ENCODE data around the gene DNAJC15. TPM values are rescaled to one million over a fixed set of nuclear protein-coding genes. Genes with fewer than 3 reads are reported as not detected.

The DNAJC15 gene
- total RNA-seq, 1 experiment from 2014 or later, result 72.2 TPM

DNA sequence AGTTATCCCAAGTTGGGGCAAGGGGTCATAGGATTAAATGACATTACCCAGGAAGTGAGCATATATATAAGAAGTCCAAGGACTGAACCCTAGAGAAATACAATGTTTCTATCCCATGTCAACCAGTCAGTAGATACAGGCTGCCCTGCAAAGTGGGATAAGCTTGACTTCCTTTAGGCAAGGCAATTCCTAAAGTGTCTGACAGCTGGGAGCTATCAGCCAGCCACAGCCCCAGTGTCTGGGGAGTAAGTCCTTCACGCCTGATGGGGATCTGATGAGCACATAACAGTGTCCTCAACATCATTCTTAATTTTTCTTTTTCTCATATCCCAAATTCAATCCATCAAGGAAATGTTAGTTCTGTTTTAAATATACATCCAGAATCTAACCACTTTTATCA lies 54.1 kb downstream of the DNAJC15 start:
- Mint-ChIP-seq H3K27ac (ENCODE audit: unreplicated experiment) (peak overlapping the region; percentile 14), H3K36me3 (ENCODE audit: insufficient read depth, unreplicated experiment) (peaks cover 94% of the 10 kb centered on the region)
- POLR2A ChIA-PET, result no interaction called here

DNA sequence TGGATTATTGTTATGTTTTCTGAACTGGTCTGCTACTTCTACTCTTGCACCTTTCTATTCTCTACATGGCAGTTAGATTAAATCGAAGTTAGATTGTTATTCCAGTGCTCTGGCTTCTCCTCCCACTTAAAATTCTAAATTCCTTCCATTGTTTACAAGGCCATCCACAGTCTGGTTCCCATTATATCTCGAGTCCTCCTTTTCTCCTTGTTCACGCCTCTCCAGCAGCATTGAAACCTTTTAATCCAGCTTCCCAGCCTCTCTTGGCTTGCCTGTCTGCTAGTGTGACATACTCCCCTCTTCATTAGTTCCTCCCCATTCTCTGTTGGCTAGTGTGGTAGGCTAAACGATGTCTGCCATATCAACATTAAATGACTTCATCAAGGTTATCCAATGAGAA lies 54.5 kb downstream of the DNAJC15 start:
- no peaks in the 10 kb centered on the region for H3K27me3 ChIP-seq (replicated peaks; ENCODE audit: control insufficient read depth, insufficient read depth, low read length)
- intact Hi-C loops (cut with micrococcal nuclease; ENCODE audit: unreplicated experiment), result no loop called here
- BruUV-seq (replicated peaks), result no TSS peak
- Mint-ChIP-seq H3K4me1 (ENCODE audit: low read depth, unreplicated experiment) (peaks cover 25% of the 10 kb centered on the region), H3K36me3 (ENCODE audit: insufficient read depth, unreplicated experiment) (peaks cover 93% of the 10 kb centered on the region), H3K27me3 (ENCODE audit: insufficient read depth, unreplicated experiment) (no peaks in the 10 kb centered on the region), H3K27ac (ENCODE audit: unreplicated experiment) (peak overlapping the region; percentile 14), H3K9me3 (ENCODE audit: unreplicated experiment) (no peaks in the 10 kb centered on the region), H3K4me3 (ENCODE audit: unreplicated experiment) (no peak overlapping the region)
- H3K36me3 ChIP-seq (ENCODE audit: control insufficient read depth, insufficient read depth, low read length), result no peaks in the 10 kb centered on the region
- no peak for TF ChIP-seq CTCF (IDR thresholded peaks at IDR 0.05; ENCODE audit: insufficient read depth in 1 of 2, low read depth in 1 of 2, low read length in 1 of 2, severe bottlenecking in 1 of 2, unreplicated experiment in 1 of 2)
- H3K4me1 ChIP-seq, result peaks cover 6% of the 10 kb centered on the region; the same call in 1 of the 2 replicates
- no peaks in the 10 kb centered on the region for H3K9me3 ChIP-seq
- ChIA-PET POLR2A (interaction anchor here (0.9 kb wide), 1 partner anchor 23 kb away, joined by 3 read pairs; no protein-coding TSS in a partner anchor), CTCF (no interaction called here)
- no peak for DNase-seq
- no peak overlapping the region for H3K4me3 ChIP-seq (ENCODE audit: low read depth, low read length)

More for the DNA sequence above, 54.1 kb downstream of the DNAJC15 start:
- no peaks in the 10 kb centered on the region for H3K9me3 Mint-ChIP-seq (ENCODE audit: unreplicated experiment)
- no peaks in the 10 kb centered on the region for H3K27me3 ChIP-seq (replicated peaks; ENCODE audit: control insufficient read depth, insufficient read depth, low read length)
- no peaks in the 10 kb centered on the region for H3K36me3 ChIP-seq (ENCODE audit: control insufficient read depth, insufficient read depth, low read length)
- intact Hi-C loops (cut with micrococcal nuclease; ENCODE audit: unreplicated experiment), result no loop called here
- no TSS peak for BruUV-seq (replicated peaks)
- peaks cover 10% of the 10 kb centered on the region; the same call in 1 of the 2 replicates for H3K4me1 ChIP-seq
- H3K27me3 Mint-ChIP-seq (ENCODE audit: insufficient read depth, unreplicated experiment), result no peaks in the 10 kb centered on the region
- H3K9me3 ChIP-seq, result no peaks in the 10 kb centered on the region
- no peak overlapping the region for H3K4me3 Mint-ChIP-seq (ENCODE audit: unreplicated experiment)
- H3K4me3 ChIP-seq (ENCODE audit: low read depth, low read length), result no peak overlapping the region
- CTCF ChIA-PET, result no interaction called here
- DNase-seq, result no peak
- no peak for TF ChIP-seq CTCF (IDR thresholded peaks at IDR 0.05; ENCODE audit: insufficient read depth in 1 of 2, low read depth in 1 of 2, low read length in 1 of 2, severe bottlenecking in 1 of 2, unreplicated experiment in 1 of 2)
- peaks cover 30% of the 10 kb centered on the region for H3K4me1 Mint-ChIP-seq (ENCODE audit: low read depth, unreplicated experiment)

DNA sequence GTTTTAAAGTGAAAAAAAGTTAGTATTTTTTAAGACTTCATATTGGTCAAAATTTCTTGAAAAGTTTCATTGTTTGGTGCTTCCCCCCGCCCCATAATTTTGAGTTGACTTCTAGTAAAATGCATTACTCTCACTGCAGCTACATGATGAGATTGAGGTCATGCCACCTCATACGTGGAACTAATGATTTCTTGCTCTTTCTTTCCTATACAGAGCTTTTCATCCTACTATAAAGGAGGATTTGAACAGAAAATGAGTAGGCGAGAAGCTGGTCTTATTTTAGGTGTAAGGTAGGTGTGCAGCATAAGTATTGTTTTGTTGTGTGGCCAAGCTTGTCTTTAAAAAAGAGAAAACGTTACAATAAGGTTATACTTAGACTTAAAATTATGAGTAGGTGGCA lies 55.0 kb downstream of the DNAJC15 start:
- Histone ChIP-seq H3K9me3 (no peaks in the 10 kb centered on the region), H3K36me3 (ENCODE audit: control insufficient read depth, insufficient read depth, low read length) (no peaks in the 10 kb centered on the region), H3K4me1 (0 out of 2 replicates have a peak, but pooled peaks cover under 1% of the 10 kb centered on the region), H3K27me3 (replicated peaks; ENCODE audit: control insufficient read depth, insufficient read depth, low read length) (no peaks in the 10 kb centered on the region), H3K4me3 (ENCODE audit: low read depth, low read length) (no peak overlapping the region)
- DNase-seq, result no peak
- no peaks in the 10 kb centered on the region for H3K9me3 Mint-ChIP-seq (ENCODE audit: unreplicated experiment)
- H3K27ac Mint-ChIP-seq (ENCODE audit: unreplicated experiment), result peak overlapping the region; percentile 14
- intact Hi-C loops (cut with micrococcal nuclease; ENCODE audit: unreplicated experiment), result no loop called here
- TF ChIP-seq CTCF (IDR thresholded peaks at IDR 0.05; ENCODE audit: insufficient read depth in 1 of 2, low read depth in 1 of 2, low read length in 1 of 2, severe bottlenecking in 1 of 2, unreplicated experiment in 1 of 2), result no peak
- no peaks in the 10 kb centered on the region for H3K27me3 Mint-ChIP-seq (ENCODE audit: insufficient read depth, unreplicated experiment)
- POLR2A ChIA-PET, result interaction anchor here (0.9 kb wide), 1 partner anchor 23 kb away, joined by 3 read pairs; no protein-coding TSS in a partner anchor
- no peak overlapping the region for H3K4me3 Mint-ChIP-seq (ENCODE audit: unreplicated experiment)
- CTCF ChIA-PET, result no interaction called here
- H3K4me1 Mint-ChIP-seq (ENCODE audit: low read depth, unreplicated experiment), result peaks cover 20% of the 10 kb centered on the region
- peaks cover 93% of the 10 kb centered on the region for H3K36me3 Mint-ChIP-seq (ENCODE audit: insufficient read depth, unreplicated experiment)
- BruUV-seq (replicated peaks), result no TSS peak

Data from Caco-2 (cell line).